HG02840 (cell line): ENCODE data around the gene CARHSP1.
"Not testable (repeated sequence)": the region's sequence is repeated elsewhere in the genome, so short reads cannot be mapped to it uniquely, and the experiment has no call there.

Source experiments
- ATAC-seq: cut with Tn5 transposase; IDR thresholded peaks from one replicate; pipeline ENCODE4 v1.9.1; 2021; ENCODE audit warnings: mild to moderate bottlenecking, moderate library complexity, moderate number of reproducible peaks; ENCODE audit not compliant: unreplicated experiment, low FRiP score

Gene CARHSP1

DNA sequence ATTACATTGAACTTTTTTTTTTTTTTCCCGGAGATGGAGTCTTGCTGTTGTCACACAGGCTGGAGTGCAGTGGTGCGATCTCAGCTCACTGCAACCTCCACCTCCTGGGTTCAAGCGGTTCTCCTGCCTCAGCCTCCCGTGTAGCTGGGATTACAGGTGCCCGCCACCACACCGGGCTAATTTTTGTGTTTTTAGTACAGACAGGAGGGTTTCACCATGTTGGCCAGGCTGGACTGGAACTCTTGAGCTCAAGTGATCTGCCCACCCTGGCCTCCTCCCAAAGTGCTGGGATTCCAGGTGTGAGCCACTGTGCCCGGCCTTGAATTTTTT is 5.0 kb upstream of the CARHSP1 start:
- not testable (repeated sequence) for ATAC-seq

DNA sequence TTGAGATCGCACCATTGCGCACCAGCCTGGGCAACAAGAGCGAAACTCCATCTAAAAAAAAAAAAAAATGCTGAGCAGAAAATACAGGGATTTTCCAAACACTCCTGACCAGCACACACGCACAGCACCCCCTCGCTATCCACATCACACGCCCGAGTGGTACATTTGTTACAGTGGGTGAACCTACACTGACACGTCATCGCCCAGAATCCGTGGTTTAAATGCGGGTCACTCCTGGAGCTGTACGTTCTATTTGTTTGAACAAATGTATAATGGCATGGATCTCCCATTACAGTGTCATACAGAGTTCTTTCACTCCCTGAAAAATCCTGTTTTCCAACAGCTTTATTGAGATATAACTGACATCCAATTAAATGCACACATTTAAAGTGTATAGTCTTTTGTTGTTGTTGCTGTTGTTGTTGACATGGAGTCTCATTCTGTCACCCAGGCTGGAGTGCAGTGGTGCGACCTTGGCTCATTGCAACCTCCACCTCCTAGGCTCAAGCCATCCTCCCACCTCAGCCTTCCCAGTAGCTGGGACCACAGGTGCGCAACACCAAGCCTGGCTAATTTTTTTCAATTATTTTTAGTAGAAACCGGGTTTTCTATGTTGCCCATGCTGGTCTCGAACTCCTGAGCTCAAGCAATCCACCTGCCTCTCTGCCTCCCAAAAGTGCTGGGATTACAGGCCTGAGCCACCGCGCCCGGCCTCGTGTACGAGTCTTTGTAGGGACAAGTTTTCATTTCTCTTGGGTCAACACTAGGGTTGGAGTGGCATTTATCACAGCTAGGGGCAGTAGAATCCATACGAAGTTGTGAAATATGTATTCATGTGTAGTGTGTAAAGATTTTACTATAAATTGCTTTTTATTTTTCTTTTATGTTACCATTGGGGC is 4.4 kb upstream of the CARHSP1 start:
- ATAC-seq: no peak

DNA sequence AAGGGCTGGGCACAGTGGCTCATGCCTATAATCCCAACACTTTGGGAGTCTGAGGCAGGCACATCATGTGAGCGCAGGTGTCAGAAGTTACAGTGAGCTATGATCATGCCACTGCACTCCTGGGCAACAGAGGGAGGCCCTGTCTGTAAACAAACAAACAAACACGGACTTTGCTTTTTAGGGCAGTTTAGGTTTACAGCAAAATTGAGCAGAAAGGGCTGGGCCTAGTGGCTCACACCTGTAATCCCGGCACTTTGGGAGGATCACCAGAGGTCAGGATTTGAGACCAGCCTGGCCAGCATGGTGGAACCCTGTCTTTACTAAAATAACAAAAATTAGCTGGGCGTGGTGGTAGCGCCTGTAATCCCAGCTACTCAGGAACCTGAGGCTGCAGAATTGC is 3.3 kb upstream of the CARHSP1 start:
- ATAC-seq: no peak

DNA sequence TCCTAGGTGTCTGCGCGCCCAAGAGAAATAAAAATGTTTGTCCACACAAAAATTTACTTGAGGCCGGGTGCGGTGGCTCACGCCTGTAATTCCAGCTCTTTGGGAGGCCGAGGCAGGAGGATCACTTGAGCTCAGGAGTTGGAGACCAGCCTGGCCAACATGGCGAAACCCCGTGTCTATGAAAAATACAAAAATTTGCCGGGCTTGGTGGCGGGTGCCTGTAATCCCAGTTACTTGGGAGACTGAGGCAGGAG is 1.1 kb upstream of the CARHSP1 start:
- ATAC-seq: not testable (repeated sequence)

DNA sequence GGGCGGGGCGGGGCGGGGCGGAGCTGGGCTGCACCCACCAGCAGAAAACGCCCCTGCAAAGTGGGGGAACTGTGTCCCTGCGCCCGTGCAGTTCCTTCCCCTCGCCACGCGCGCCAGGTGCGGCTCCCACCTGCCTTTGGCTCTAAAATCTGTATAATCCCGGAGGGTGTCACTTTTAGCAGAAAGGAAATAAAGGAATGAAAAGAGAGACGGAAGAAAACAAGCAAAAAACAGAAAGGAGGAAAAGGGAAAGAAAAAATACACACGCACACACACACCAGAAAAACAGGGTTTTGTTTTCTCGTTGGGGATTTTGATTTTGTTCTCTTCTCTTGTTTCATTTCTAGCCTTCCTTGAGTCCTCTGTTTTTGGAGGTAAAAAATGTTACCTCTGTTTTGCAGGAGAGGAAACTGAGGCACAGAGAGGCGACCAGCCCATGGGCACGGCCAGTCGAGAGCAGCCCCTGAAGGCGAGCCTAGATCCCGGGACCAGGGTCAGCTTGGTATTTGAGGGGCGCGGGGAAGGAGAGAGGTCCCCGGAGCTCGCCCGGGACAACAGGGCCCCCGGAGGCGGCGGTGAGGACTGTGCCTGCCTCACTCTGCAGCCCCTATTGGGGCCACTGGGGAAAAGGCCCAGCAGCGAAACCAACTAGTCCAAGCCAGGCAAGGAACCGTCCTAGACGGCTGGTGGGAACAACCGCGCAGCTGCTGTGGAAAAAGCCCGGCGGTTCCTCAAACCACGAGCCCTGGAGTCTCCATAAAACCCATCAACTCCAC is 594 bp upstream of the CARHSP1 start:
- no peak for ATAC-seq

DNA sequence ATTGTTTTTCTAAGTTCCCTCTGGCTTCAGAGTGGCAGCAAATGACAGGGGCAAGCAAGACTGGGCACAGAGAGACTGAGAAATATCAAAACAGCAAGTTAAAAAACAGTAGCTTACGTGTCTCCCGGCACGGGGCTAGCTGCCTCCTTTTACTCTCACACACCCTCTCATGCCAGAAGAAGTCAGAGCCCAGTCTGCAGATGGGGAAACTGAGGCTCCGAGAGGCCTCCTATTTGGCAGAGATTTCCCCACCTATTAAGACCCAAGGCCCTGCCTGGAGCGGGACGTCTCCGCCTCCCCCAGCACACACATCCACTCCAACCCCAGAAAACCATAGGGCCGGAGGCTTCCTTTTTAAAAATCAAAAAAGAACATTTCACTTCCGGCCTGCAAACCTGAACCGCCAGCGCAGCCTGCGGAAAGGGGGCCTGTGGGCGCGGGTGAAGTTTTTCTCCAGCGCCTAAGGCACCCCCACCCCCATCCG is 832 bp downstream of the CARHSP1 start:
- ATAC-seq: no peak

DNA sequence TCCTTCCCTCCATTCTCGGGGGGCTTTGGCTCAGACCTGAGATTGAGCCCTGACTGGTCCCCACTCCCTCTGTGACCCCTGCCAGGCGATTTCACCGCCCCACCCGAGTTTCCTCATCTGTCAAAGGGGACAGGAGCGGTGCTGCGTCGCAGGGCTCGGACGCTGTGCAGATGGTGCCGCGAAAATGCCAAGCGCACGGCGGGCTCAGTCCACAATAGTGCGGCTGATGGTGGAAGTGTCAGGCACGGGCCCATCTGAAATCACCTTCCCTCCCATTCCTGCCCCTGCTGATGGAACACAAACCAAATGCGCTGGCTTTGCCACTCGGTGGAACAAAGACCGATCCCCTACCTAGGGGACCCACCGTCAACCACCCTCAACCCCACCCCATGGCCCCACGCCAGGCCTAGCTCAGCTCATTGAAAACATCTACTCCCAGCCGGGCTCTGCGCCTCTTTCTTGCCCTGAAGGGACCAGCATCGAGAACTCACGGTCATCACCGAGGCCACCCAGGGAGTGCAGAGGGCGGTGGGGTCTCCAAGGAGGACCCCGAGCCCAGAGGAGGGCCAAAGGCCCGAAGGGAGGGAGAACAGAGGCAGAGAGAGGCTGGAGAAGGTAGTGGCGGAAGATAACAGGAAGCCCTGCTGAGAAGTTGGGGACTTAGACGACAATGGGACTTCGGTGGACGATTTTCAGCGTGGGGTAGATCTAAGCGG is 1.4 kb downstream of the CARHSP1 start:
- no peak for ATAC-seq

DNA sequence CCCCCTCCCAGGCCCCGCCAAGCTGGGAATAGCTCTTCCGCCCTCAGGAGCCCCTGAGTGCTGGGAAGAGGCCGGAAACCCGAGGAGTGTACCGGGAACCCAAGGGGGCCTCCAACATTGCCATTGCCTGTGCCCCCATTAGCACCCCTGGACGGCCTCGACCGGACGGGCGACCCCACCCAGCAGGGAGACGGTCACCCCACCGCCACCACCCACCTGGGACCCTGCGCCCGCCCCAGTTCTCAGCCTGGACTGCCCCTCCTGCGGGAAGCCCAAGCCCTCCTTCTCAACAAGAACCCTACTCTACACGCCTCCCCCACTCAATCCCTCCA is 2.0 kb downstream of the CARHSP1 start:
- ATAC-seq: no peak

DNA sequence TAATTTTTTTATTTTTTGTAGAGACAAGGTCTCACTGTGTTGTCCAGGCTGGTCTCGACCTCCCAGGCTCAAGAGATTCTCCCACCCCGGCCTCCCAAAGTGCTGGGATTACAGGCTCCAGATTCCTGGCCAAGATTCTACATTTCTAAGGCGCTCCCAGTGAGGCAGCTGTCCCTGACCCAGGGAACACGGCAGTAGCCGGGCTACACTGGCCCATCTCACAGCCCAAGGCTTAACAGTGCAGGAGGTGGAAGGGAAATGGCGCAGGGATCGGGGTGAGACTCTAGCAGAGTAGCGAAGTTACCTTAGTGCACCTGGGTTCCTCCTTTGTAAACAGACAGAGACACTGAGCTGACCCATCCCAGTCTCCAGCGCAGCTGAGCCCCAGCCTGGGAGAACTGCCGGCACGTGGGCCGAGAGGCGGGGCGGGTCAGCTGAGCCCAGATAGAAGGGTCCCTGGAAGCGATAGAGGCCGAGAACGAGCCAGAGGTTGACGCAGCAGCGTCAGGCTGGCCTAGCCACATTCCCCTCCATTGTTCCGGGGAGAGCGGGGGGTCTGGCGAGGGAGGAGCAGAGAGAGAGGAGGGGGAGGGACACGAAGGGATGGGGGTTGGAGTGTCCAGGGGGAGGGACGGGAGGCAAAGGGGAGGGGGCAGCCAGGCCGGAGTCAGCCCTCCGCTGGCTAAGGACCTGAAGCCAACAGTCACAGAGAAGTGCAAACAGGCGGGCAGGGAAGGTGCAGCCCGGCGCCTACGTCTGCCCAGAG is 2.5 kb downstream of the CARHSP1 start:
- ATAC-seq: no peak

DNA sequence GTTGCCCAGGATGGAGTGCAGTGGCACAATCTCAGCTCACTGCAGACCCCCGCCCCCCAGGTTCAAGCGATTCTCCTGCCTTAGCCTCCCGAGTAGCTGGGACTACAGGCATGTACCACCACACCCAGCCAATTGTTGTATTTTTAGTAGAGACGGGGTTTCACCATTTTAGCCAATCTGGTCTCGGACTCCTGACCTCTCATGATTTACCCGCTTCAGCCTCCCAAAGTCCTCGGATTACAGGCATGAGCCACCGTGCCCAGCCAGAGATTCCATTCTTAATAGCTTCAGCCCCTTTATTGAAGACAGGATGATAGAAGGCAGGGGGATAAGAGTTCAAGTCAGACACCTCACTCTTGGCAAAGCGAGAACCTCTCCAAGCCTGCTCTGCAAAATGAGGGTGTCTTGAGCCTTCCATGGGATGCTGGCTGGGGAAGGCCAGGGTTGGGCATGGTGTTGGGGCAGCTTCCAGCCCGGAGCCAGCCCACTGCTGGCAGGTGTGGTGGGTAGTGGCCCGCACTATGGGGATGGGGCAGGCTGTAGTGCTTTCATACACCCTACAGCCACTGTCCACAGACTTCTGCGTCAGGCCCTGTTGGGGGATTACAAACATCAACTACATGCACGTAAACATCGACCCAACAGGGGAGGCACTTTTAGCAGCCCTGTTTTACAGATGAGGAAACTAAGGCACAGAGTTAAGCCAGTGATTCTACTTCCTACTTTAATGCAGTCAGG is 3.5 kb downstream of the CARHSP1 start:
- ATAC-seq: no peak

DNA sequence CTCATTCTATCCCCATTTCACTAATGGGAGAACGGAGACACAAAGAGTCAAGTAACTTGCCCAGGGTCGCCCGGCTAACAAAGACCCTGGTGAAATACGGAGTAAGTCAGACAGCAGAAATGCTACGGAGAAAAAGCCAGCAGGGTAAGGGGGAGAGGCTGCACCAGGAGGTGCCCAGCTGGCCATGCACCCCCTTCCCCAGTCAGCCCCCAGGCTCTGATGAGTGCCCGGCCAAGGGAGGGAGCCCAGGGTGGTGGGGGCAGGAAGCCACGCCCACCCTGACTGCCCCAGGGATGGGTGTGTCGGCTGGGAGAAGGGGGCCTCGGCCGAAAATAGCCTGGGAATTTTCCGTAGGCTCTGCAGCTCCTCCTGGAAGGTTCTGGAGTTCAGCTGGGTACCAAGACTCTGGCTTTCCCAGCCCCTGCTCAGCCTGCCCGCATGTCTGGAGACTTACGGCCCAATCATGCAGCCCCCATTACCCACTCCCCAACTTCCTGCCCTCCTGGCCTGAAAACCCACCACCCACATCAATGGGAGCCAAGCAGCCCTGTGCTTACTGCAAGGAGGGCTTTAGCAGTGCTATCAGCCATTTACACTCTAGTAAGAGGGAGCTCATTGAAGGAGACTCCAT is 4.2 kb downstream of the CARHSP1 start:
- no peak for ATAC-seq

DNA sequence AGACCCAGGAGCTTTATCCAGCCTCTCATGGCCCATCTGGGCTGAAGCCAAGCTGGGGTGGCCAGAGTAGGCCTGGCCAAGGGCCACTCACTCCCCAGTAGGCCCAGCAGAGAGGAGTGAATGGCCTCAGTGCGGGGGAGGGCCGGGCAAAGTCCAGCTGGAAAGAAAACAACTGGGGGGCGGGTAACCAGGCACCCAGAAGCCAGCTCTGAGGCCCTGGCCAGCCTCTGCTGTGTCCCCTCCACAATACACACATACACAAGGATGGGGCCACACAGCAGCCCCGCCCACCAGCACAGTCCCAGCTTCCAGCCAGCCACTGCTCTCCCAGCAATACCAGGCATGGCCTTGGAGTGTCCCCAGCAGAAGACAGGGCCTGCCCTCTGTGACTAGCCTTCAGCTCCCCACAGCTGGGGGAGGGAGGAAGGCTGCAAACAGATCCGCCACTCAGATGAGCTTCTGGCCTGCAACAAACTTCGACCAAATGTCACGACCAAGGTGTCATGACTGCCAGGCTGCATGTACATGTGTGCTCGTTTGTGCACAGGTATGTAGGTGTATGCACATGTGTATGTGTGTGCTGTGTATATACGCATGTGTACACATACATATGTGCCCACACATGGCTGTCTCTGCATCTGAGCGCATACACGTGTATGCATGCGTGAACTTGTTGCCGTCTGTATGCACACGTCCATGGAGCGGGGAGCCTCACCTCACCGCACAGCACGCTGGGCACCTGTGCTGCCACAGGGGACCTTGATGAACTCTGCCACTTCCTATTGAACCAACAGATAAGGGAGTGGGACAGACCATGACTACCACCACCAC is 5.0 kb downstream of the CARHSP1 start:
- no peak for ATAC-seq

DNA sequence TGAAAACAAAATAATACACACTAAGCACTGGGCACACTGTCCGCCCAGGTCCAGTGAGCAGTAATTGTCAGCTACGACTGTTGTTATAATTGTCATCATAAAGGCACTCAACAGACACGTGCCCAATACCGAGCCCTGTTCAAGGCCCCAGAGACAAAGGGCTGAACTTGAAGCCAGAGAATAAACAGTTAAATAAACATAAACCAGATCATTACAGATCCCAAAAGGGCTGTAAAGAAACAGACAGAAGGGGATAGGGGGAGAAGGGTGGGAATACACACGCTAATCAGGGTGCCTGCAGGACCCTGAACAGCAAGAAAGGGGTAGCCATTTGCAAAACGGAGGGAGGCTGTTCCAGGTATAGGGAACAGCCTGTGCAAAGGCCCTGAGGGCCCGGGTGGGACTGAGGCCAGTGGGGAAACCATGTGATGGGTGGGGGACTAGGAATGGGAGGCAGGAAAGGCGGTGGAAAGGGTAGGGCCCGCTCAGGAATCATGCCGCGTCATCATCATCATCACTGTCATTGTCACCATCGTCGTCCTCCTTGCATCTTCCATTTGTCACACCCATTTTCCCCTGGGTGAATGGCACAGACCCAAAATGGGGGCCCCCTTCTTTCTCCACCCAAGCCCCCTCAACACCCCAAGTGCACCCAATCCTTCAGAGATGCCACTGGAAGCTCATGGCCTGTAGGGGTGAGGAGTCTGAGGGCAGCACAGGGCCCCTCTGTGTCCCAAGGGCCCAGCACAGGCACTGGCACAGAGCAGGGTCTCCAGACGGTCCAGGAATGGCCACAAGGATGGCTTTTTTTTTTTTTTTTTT is 6.3 kb downstream of the CARHSP1 start:
- no peak for ATAC-seq

DNA sequence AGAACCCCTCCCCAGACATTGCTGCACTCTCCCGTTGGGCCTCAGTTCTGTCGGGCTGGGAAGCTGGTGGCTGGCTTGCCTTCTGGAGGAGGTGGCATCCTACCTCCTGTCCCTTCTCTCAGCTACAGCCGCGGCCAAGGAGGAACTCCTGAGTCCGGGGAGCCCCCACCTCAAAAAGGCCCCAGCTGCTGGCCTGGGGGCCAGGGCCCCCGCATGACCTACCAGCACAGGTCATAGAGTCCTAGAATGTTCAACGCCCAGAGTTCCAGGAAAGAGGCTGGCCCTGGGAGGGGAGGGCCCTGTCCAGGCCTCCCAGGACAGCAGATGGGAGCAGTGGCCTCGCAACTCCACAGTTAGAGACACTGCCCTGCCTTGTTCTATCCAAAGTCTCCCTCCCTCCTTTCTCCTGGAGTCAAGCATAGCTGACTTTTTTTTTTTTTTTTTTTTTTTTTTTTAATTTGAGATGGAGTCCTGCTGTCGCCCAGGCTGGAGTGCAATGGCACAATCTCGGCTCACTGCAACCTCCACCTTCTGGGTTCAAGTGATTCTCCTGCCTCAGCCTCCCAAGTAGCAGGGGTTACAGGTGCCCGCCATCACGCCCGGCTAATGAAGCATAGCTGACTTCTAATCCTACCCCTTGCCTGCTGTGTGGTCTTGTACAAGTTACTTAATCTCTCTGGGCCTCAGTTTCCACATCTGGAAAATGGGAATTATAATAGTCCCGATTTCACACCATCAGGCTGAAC is 7.1 kb downstream of the CARHSP1 start:
- ATAC-seq: no peak

DNA sequence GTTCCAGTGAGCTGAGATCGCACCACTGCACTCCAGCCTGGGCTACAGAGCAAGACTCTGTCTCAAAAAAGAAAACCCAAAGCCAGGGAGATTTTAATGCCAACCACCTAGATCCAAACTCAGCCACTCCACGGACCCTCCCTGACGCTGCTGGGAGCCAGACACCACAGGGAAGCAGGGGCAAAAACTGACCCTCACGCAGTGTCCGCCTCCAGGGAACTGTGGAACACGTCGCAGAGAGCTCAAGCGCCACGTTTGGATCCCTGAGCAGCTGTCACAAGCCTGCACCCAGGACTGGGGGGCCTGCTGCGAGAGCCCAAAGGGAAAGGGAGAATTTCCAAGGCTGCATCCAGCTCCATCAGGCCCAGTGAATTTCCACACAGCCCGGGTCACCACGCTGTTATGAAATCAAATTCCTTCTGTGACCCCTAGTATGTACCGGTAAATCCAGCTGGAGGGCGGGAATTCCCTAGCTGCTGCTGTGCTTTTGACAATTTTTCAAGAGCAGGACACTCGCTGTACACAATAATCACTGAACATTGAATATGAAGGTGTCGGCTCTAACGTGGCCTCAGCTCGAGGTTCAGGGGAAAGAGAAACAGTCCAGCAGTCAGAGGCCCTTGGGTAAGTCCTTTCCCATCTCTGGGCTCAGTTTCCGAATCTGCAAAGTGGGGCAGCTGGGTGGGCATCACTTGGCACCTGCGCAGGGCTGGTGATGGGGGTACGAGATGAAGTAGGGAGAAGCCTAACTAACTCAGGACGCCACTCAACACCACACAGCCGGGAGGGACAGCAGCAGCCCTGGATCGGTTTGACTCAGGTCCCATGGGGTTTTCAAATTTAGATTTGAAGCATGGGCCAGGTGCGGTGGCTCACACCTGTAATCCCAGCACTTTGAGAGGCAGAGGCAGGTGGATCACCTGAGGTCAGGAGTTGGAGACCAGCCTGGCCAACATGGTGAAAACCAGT is 8.6 kb downstream of the CARHSP1 start:
- no peak for ATAC-seq
